SK-N-SH (cell line): ENCODE results near the gene MRPL18.

Experiments used
- EP300 ChIP-seq, 2 experiments: IDR thresholded peaks; 2 replicates each; pipeline versions ENCODE4 v1.4.0 to v1.6.1; 2012; ENCODE audit warnings: borderline replicate concordance in 1 of 2, low read depth in 1 of 2, low read length in 1 of 2
- EZH2phosphoT487 ChIP-seq: fragments of 200-600 bp; sonication (generic); IDR thresholded peaks from 2 replicates; pipeline ENCODE4 v1.6.1; 2017; ENCODE audit warnings: low read depth, mixed run types, mild to moderate bottlenecking, antibody characterized with exemption, moderate library complexity, borderline replicate concordance
- GATA2 ChIP-seq: sonication (generic); formaldehyde crosslinking; IDR thresholded peaks from 2 replicates; pipeline ENCODE4 v1.5.0; 2020; ENCODE audit warnings: mild to moderate bottlenecking, missing genetic modification reagents
- NRF1 ChIP-seq: IDR thresholded peaks from 2 replicates; pipeline ENCODE4 v1.6.1; 2012; ENCODE audit warnings: low read depth, mild to moderate bottlenecking, low read length
- POLR2AphosphoS5 ChIP-seq: IDR thresholded peaks from 2 replicates; pipeline ENCODE4 v1.6.1; 2012; ENCODE audit warnings: low read depth, low read length
- SIN3A ChIP-seq: IDR thresholded peaks from 2 replicates; pipeline ENCODE4 v1.6.1; 2012; ENCODE audit warnings: low read depth, mild to moderate bottlenecking, low read length, moderate library complexity, borderline replicate concordance
- SMC3 ChIP-seq: IDR thresholded peaks from 2 replicates; pipeline ENCODE4 v1.6.1; 2012; ENCODE audit warnings: low read depth, low read length, improper control_type of control experiment
- TCF12 ChIP-seq: IDR thresholded peaks from 2 replicates; pipeline ENCODE4 v1.4.0; 2012
- USF2 ChIP-seq: fragments of 150-350 bp; IDR thresholded peaks from 2 replicates; pipeline ENCODE4 v1.6.1; 2017; ENCODE audit warnings: antibody characterized with exemption, low read length, low read depth, borderline replicate concordance
- TF ChIP-seq, protein P1 (sequence below): fragments of 200-600 bp; sonication (generic); IDR thresholded peaks from 2 replicates; pipeline ENCODE4 v1.6.1; 2017; ENCODE audit warnings: antibody characterized with exemption, mild to moderate bottlenecking, moderate library complexity

GRCh38 chr6:159761129-159761872 lies 29.0 kb upstream of the MRPL18 start:
- TF ChIP-seq, protein P1, sequence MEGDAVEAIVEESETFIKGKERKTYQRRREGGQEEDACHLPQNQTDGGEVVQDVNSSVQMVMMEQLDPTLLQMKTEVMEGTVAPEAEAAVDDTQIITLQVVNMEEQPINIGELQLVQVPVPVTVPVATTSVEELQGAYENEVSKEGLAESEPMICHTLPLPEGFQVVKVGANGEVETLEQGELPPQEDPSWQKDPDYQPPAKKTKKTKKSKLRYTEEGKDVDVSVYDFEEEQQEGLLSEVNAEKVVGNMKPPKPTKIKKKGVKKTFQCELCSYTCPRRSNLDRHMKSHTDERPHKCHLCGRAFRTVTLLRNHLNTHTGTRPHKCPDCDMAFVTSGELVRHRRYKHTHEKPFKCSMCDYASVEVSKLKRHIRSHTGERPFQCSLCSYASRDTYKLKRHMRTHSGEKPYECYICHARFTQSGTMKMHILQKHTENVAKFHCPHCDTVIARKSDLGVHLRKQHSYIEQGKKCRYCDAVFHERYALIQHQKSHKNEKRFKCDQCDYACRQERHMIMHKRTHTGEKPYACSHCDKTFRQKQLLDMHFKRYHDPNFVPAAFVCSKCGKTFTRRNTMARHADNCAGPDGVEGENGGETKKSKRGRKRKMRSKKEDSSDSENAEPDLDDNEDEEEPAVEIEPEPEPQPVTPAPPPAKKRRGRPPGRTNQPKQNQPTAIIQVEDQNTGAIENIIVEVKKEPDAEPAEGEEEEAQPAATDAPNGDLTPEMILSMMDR, result no peak
- TF ChIP-seq SMC3 (no peak), SIN3A (no peak), NRF1 (no peak), POLR2AphosphoS5 (no peak; the same call in 1 of the 2 replicates), USF2 (no peak), EZH2phosphoT487 (no peak), TCF12 (no peak), GATA2 (CRISPR knock-in tag) (no peak), EP300 (IDR thresholded peaks at IDR 0.05; ENCODE audit: borderline replicate concordance in 1 of 2, low read depth in 1 of 2, low read length in 1 of 2) (no peak)
